K562 (cell line): Measurements from ENCODE around the gene NBEAL1. TPM values are rescaled to one million over a fixed set of nuclear protein-coding genes. Genes with fewer than 3 reads are reported as not detected.

ENCODE experiments used
- ATAC-seq: fragments of 200-7000 bp; cut with Tn5 transposase; 3 replicates; pipeline ENCODE4 v1.9.1; 2020; ENCODE audit warnings: moderate library complexity
- BruUV-seq: library from RNA; stranded (reverse); fragments of 400-500 nt; replicated peaks from 2 replicates; lab custom pipeline; 2021; lab: Mats Ljungman, UMichigan
- CTCF ChIA-PET: fragments of 300-600 bp; formaldehyde crosslinking; extraction: SDS; loops from one replicate; lab custom pipeline; 2021; ENCODE audit warnings: low intra/inter-chr PET ratio; lab: Yijun Ruan, JAX
- POLR2A ChIA-PET: fragments of 300-600, 350-650 bp; sonication (Branson Sonifier 250); formaldehyde crosslinking; extraction: SDS; loops from one replicate; lab custom pipeline; 2021; ENCODE audit warnings: antibody characterized with exemption, inconsistent platforms; lab: Yijun Ruan, JAX
- DNase-seq, 4 experiments: peaks; one replicate each; pipeline versions ENCODE4 v3.0.0 to v3.0.0-alpha.2; 2011 to 2018; ENCODE audit warnings: low spot score in 3 of 4, mixed read lengths in 3 of 4; ENCODE audit errors: extremely low read depth in 1 of 4
- FAIRE-seq: peaks from 2 replicates; lab custom pipeline; 2011; peaks lifted over from hg19 to GRCh38; lab: Jason Lieb, UNC
- H2AFZ ChIP-seq: 2 replicates; pipeline ENCODE4 v1.6.0; 2011; ENCODE audit warnings: low read depth, low read length, control low read depth, inconsistent platforms
- H3K27ac ChIP-seq: fragments of 200-600 bp; 3 replicates; pipeline ENCODE4 v1.8.0; 2011; ENCODE audit warnings: low read depth, mild to moderate bottlenecking, control low read depth, inconsistent platforms, low read length, moderate library complexity, mixed read lengths; ENCODE audit errors: extremely low read depth
- H3K27me3 ChIP-seq, 2 experiments: fragments of 300-600 bp in 1 of 2; 2 replicates in 1 of 2; 3 replicates in 1 of 2; pipeline versions ENCODE4 v1.6.0 to v1.8.0; 2011; ENCODE audit warnings: inconsistent platforms in 2 of 2, low read length in 2 of 2, mild to moderate bottlenecking in 1 of 2, mixed read lengths in 1 of 2, moderate library complexity in 1 of 2; ENCODE audit not compliant: control insufficient read depth in 2 of 2, insufficient read depth in 2 of 2
- H3K36me3 ChIP-seq: fragments of 300-600 bp; 3 replicates; pipeline ENCODE4 v1.8.0; 2011; ENCODE audit warnings: mild to moderate bottlenecking, low read length, inconsistent platforms; ENCODE audit not compliant: control insufficient read depth, insufficient read depth
- H3K4me1 ChIP-seq, 2 experiments: fragments of 200-600 bp in 1 of 2; replicated peaks in 1 of 2; 2 replicates in 1 of 2; 3 replicates in 1 of 2; pipeline versions ENCODE4 v1.5.1 to v1.8.0; 2011; ENCODE audit warnings: inconsistent platforms in 2 of 2, low read length in 2 of 2, mild to moderate bottlenecking in 1 of 2, mixed read lengths in 1 of 2, moderate library complexity in 1 of 2; ENCODE audit not compliant: control insufficient read depth in 2 of 2, insufficient read depth in 2 of 2
- H3K4me2 ChIP-seq: 2 replicates; pipeline ENCODE4 v1.6.1; 2011; ENCODE audit warnings: low read length, control low read depth, inconsistent platforms, mixed read lengths; ENCODE audit not compliant: insufficient read depth
- H3K4me3 ChIP-seq: fragments of 200-600 bp; sonication (generic), shearing (Covaris generic); 2 replicates; pipeline ENCODE4 v1.5.1; 2016; ENCODE audit warnings: control low read depth, inconsistent platforms
- H3K79me2 ChIP-seq: fragments of 200-600 bp; 3 replicates; pipeline ENCODE4 v1.8.0; 2011; ENCODE audit warnings: low read length, inconsistent platforms; ENCODE audit not compliant: control insufficient read depth, insufficient read depth
- H3K9ac ChIP-seq, 2 experiments: 2 replicates each; pipeline versions ENCODE4 v1.6.0 to v1.6.1; 2011; ENCODE audit warnings: low read depth in 2 of 2, low read length in 2 of 2, control low read depth in 1 of 2, inconsistent platforms in 1 of 2, mild to moderate bottlenecking in 1 of 2, mixed read lengths in 1 of 2; ENCODE audit not compliant: insufficient read depth in 1 of 2
- H3K9me1 ChIP-seq: one replicate; pipeline ENCODE4 v1.6.0; 2011; ENCODE audit warnings: inconsistent platforms, mild to moderate bottlenecking, low read length, moderate library complexity; ENCODE audit not compliant: control insufficient read depth, insufficient read depth
- H3K9me3 ChIP-seq: replicated peaks from 2 replicates; pipeline ENCODE4 v1.5.1; 2011; ENCODE audit warnings: low read depth, low read length, inconsistent platforms; ENCODE audit not compliant: control insufficient read depth, insufficient read depth
- H4K20me1 ChIP-seq: replicated peaks from 2 replicates; pipeline ENCODE4 v1.6.1; 2011; ENCODE audit warnings: low read length, inconsistent platforms, mixed read lengths; ENCODE audit not compliant: control insufficient read depth, insufficient read depth
- ARID4B ChIP-seq: sonication (generic); formaldehyde crosslinking; IDR thresholded peaks from 2 replicates; pipeline ENCODE4 v1.8.0; 2022; ENCODE audit warnings: mild to moderate bottlenecking, missing genetic modification reagents
- ERF ChIP-seq: fragments of 450-650 bp; formaldehyde crosslinking; IDR thresholded peaks from 2 replicates; pipeline ENCODE4 v1.4.0; 2020; ENCODE audit warnings: mild to moderate bottlenecking, mixed read lengths
- FOXJ3 ChIP-seq: sonication (generic); formaldehyde crosslinking; IDR thresholded peaks from 2 replicates; pipeline ENCODE4 v1.4.0; 2020; ENCODE audit warnings: mild to moderate bottlenecking, missing genetic modification reagents
- KLF10 ChIP-seq: fragments of 250-450 bp; sonication (Bioruptor Pico); IDR thresholded peaks from 2 replicates; pipeline ENCODE4 v1.6.1; 2021; ENCODE audit warnings: matching md5 sums
- MLLT1 ChIP-seq, 2 experiments: fragments of 450-650 bp; IDR thresholded peaks; 2 replicates each; pipeline ENCODE4 v1.6.1; 2016
- NFIX ChIP-seq: fragments of 250-450 bp; sonication (Bioruptor Pico); IDR thresholded peaks from 2 replicates; pipeline ENCODE4 v1.4.0; 2020; ENCODE audit warnings: low read depth, mild to moderate bottlenecking, moderate library complexity
- RFX1 ChIP-seq: fragments of 450-650 bp; IDR thresholded peaks from 2 replicates; pipeline ENCODE4 v1.6.1; 2016; ENCODE audit warnings: mild to moderate bottlenecking, moderate library complexity
- SOX6 ChIP-seq: fragments of 450-650 bp; IDR thresholded peaks from 2 replicates; pipeline ENCODE4 v1.6.1; 2014; ENCODE audit warnings: mild to moderate bottlenecking
- WGBS: fragments of 100-300 bp; shearing (Covaris generic); methylation state at CpG from one replicate; pipeline ENCODE4 v1.1.6; 2016; ENCODE audit warnings: low coverage, mixed read lengths; ENCODE audit not compliant: insufficient coverage; ENCODE audit errors: missing lambda C conversion rate; 5-methylcytosine and 5-hydroxymethylcytosine counted together
- in situ Hi-C: fragments of 300-500 bp; cut with MboI; formaldehyde crosslinking; loops from 4 replicates; pipeline ENCODE4 v1.15.0; 2018; ENCODE audit warnings: inconsistent platforms, mixed read lengths
- intact Hi-C: fragments of 100-400 bp; cut with micrococcal nuclease; formaldehyde crosslinking; loops from 2 replicates; pipeline ENCODE4 v1.14.2; 2022
- polyA plus RNA-seq, 8 experiments: library from polyadenylated mRNA; depleted of rRNA in 4 of 8; stranded (reverse) in 5 of 8; unstranded in 3 of 8; fragments of >200 nt; fragmentation: Nextera tagmentation in 2 of 8; fragmentation: Illumina TruSeq in 1 of 8; extraction: Ambion mirVana in 2 of 8; extraction: Trizol in 1 of 8; gene quantifications; 2 replicates each; pipeline versions ENCODE4 v1.2.1 to v1.2.3, GENCODE V29; 2011 to 2014; ENCODE audit warnings: inconsistent platforms in 1 of 8, missing spikeins in 1 of 8
- total RNA-seq, 7 experiments: library from RNA; depleted of rRNA in 6 of 7; stranded (reverse); fragments of >200 nt in 6 of 7; fragmentation: Illumina TruSeq in 2 of 7; extraction: Trizol in 2 of 7; gene quantifications; 2 replicates each; pipeline versions ENCODE4 v1.2.1 to v1.2.3, GENCODE V29; 2011 to 2021; ENCODE audit warnings: low replicate concordance in 1 of 7

Gene NBEAL1
- total and polyA plus RNA-seq, 9 of the 15 experiments (the other 6 are each of a cell fraction or from before 2014, with no cell fraction given) = 2.1 to 13.5 (median 7.3) TPM

GRCh38 chr2:203042178-203042577 lies 27.5 kb downstream of the NBEAL1 start:
- TF ChIP-seq FOXJ3 (CRISPR knock-in tag) = no peak
- no peak for TF ChIP-seq KLF10
- no TSS peak for BruUV-seq
- intact Hi-C loops = no loop called here
- in situ Hi-C loops = no loop called here
- DNase-seq (no peak), ATAC-seq (no peak), FAIRE-seq (no peak)
- no peak overlapping the region for H3K27ac ChIP-seq
- no peaks in the 10 kb centered on the region for H3K27me3 ChIP-seq
- H3K4me1 ChIP-seq = no peaks in the 10 kb centered on the region
- ChIA-PET POLR2A (no interaction called here), CTCF (no interaction called here)
- H3K4me2 ChIP-seq = no peak overlapping the region
- peaks cover 4% of the 10 kb centered on the region; the same call in 1 of the 3 replicates for H3K36me3 ChIP-seq
- no peak overlapping the region for H3K4me3 ChIP-seq
- no peaks in the 10 kb centered on the region for H3K9me3 ChIP-seq
- H3K9me1 ChIP-seq = no peaks in the 10 kb centered on the region
- H3K9ac ChIP-seq = no peak overlapping the region
- no peaks in the 10 kb centered on the region for H4K20me1 ChIP-seq
- H3K79me2 ChIP-seq = no peaks in the 10 kb centered on the region
- H2AFZ ChIP-seq = no peak overlapping the region
- 83% methylated on average over 4 of the region's 4 CpGs for whole genome bisulfite sequencing

- CTCF ChIA-PET = no interaction called here
- FAIRE-seq = no peak
- H3K27ac ChIP-seq = no peak overlapping the region
- H4K20me1 ChIP-seq = no peaks in the 10 kb centered on the region
- ATAC-seq = no peak
- H3K27me3 ChIP-seq = no peaks in the 10 kb centered on the region
- H3K9ac ChIP-seq = no peak overlapping the region
- H3K79me2 ChIP-seq = no peaks in the 10 kb centered on the region
- no peaks in the 10 kb centered on the region for H3K9me3 ChIP-seq
- no peaks in the 10 kb centered on the region for H3K4me1 ChIP-seq
- no peak overlapping the region for H2AFZ ChIP-seq
- no peak for DNase-seq
- no peak overlapping the region for H3K4me3 ChIP-seq
- in situ Hi-C loops (no loop called here), intact Hi-C loops (no loop called here)
- peaks cover 4% of the 10 kb centered on the region; the same call in 1 of the 3 replicates for H3K36me3 ChIP-seq
- WGBS = 41% methylated on average over 2 of the region's 2 CpGs
- POLR2A ChIA-PET = no interaction called here
- H3K4me2 ChIP-seq = no peak overlapping the region
- H3K9me1 ChIP-seq = no peaks in the 10 kb centered on the region
- BruUV-seq = no TSS peak
- no peak for TF ChIP-seq MLLT1 (IDR thresholded peaks at IDR 0.05)
- no peak for TF ChIP-seq SOX6
- no peak for TF ChIP-seq RFX1
- no peak for TF ChIP-seq ARID4B (CRISPR knock-in tag)
- no peak for TF ChIP-seq ERF (CRISPR knock-in tag)
- TF ChIP-seq NFIX = no peak
Observed at GRCh38 chr2:203043226-203043625, 28.6 kb downstream of the NBEAL1 start.
